ENCODE data around the gene CNTNAP2. TPM values are rescaled to one million over a fixed set of nuclear protein-coding genes. Genes with fewer than 3 reads are reported as not detected.

The CNTNAP2 gene
- total RNA-seq, 4 donors from 2014 or later = 0.42 TPM; not detected in 3

GRCh38 chr7:148014001-148014400 is 1897.4 kb downstream of the CNTNAP2 start:
- Histone ChIP-seq H3K36me3 (no peaks in the 10 kb centered on the region), H3K4me3 (no peak overlapping the region), H3K27me3 (no peaks in the 10 kb centered on the region), H3K4me1 (no peaks in the 10 kb centered on the region), H3K9me3 (no peaks in the 10 kb centered on the region), H3K27ac (no peak overlapping the region)
- 90 to 93% methylated on average over 6 of the region's 6 CpGs for WGBS, 2 donors
- TF ChIP-seq CTCF (IDR thresholded peaks at IDR 0.05) = no peak
- no peak for TF ChIP-seq POLR2A (IDR thresholded peaks at IDR 0.05)
- no peak for DNase-seq (ENCODE audit: low spot score in 2 of 2)

GRCh38 chr7:148014541-148014940 is 1897.9 kb downstream of the CNTNAP2 start:
- Histone ChIP-seq H3K27me3 (no peaks in the 10 kb centered on the region), H3K4me3 (no peak overlapping the region), H3K36me3 (no peaks in the 10 kb centered on the region), H3K27ac (no peak overlapping the region), H3K4me1 (no peaks in the 10 kb centered on the region), H3K9me3 (no peaks in the 10 kb centered on the region)
- no peak for TF ChIP-seq EP300 (IDR thresholded peaks at IDR 0.05)
- no peak for TF ChIP-seq CTCF (IDR thresholded peaks at IDR 0.05)
- no peak for TF ChIP-seq POLR2A (IDR thresholded peaks at IDR 0.05)
- 70 to 74% methylated on average over 4 of the region's 4 CpGs for WGBS, 2 donors
- DNase-seq (ENCODE audit: low spot score in 2 of 2) = no peak

GRCh38 chr7:148017126-148017525 is 1900.5 kb downstream of the CNTNAP2 start:
- TF ChIP-seq EP300 (IDR thresholded peaks at IDR 0.05) (no peak), CTCF (IDR thresholded peaks at IDR 0.05) (no peak), POLR2A (IDR thresholded peaks at IDR 0.05) (no peak)

GRCh38 chr7:148020679-148021078 is 1904.1 kb downstream of the CNTNAP2 start:
- Histone ChIP-seq H3K4me3 (no peak overlapping the region), H3K4me1 (no peaks in the 10 kb centered on the region)

More at GRCh38 chr7:148017126-148017525, 1900.5 kb downstream of the CNTNAP2 start:
- Histone ChIP-seq H3K4me1 (no peaks in the 10 kb centered on the region), H3K27me3 (no peaks in the 10 kb centered on the region), H3K9me3 (no peaks in the 10 kb centered on the region), H3K4me3 (no peak overlapping the region), H3K36me3 (no peaks in the 10 kb centered on the region), H3K27ac (no peak overlapping the region)
- WGBS, 2 donors = 89 to 98% methylated on average over 2 of the region's 2 CpGs
- no peak for DNase-seq (ENCODE audit: low spot score in 2 of 2)

GRCh38 chr7:148021507-148022045 is 1905.0 kb downstream of the CNTNAP2 start:
- no peak for DNase-seq (ENCODE audit: low spot score in 2 of 2)
- 86 to 87% methylated on average over 17 of the region's 17 CpGs for WGBS, 2 donors
- no peaks in the 10 kb centered on the region for H3K4me1 ChIP-seq
- H3K36me3 ChIP-seq = no peaks in the 10 kb centered on the region
- no peaks in the 10 kb centered on the region for H3K27me3 ChIP-seq
- H3K27ac ChIP-seq = no peak overlapping the region
- no peak for TF ChIP-seq POLR2A (IDR thresholded peaks at IDR 0.05)
- TF ChIP-seq EP300 (IDR thresholded peaks at IDR 0.05) = no peak
- TF ChIP-seq CTCF (IDR thresholded peaks at IDR 0.05) = no peak
- no peaks in the 10 kb centered on the region for H3K9me3 ChIP-seq
- no peak overlapping the region for H3K4me3 ChIP-seq

More at GRCh38 chr7:148020679-148021078, 1904.1 kb downstream of the CNTNAP2 start:
- H3K36me3 ChIP-seq = no peaks in the 10 kb centered on the region
- H3K9me3 ChIP-seq = no peaks in the 10 kb centered on the region
- WGBS, 2 donors = 53 to 61% methylated on average over 6 of the region's 6 CpGs
- H3K27ac ChIP-seq = no peak overlapping the region
- DNase-seq (ENCODE audit: low spot score in 2 of 2) = no peak
- TF ChIP-seq POLR2A (IDR thresholded peaks at IDR 0.05) = no peak
- H3K27me3 ChIP-seq = no peaks in the 10 kb centered on the region

- WGBS, 2 donors = 88 to 95% methylated on average over 9 of the region's 9 CpGs
- Histone ChIP-seq H3K27ac (no peak overlapping the region), H3K36me3 (no peaks in the 10 kb centered on the region), H3K9me3 (no peaks in the 10 kb centered on the region), H3K4me1 (no peaks in the 10 kb centered on the region), H3K4me3 (no peak overlapping the region), H3K27me3 (no peaks in the 10 kb centered on the region)
- no peak for DNase-seq (ENCODE audit: low spot score in 2 of 2)
- TF ChIP-seq CTCF (IDR thresholded peaks at IDR 0.05) (no peak), EP300 (IDR thresholded peaks at IDR 0.05) (no peak), POLR2A (IDR thresholded peaks at IDR 0.05) (no peak)
Observed at GRCh38 chr7:148022832-148023231, 1906.2 kb downstream of the CNTNAP2 start.

All from tibial nerve (tissue), 4 donors.